Ascending aorta (tissue), 2 donors: ENCODE data around the gene CCDC102B. TPM values are rescaled to one million over a fixed set of nuclear protein-coding genes. Genes with fewer than 3 reads are reported as not detected.

ENCODE experiments used
- DNase-seq, 2 donors: peaks; one replicate each; pipeline ENCODE4 v3.0.0-alpha.2; 2019; ENCODE audit warnings: low spot score in 2 of 2
- H3K27ac ChIP-seq, 2 donors: fragments of 200-600 bp; sonication (generic); one replicate each; pipeline ENCODE4 v1.5.1; 2016 to 2017; ENCODE audit warnings: mild to moderate bottlenecking in 1 of 2
- H3K27me3 ChIP-seq: fragments of 200-600 bp; sonication (generic); one replicate; pipeline ENCODE4 v1.5.1; 2017
- H3K36me3 ChIP-seq, 2 donors: fragments of 200-600 bp; sonication (generic); one replicate each; pipeline ENCODE4 v1.5.1; 2016
- H3K4me1 ChIP-seq, 2 donors: fragments of 200-600 bp; sonication (generic); one replicate each; pipeline ENCODE4 v1.5.1; 2016 to 2017; ENCODE audit warnings: mild to moderate bottlenecking in 1 of 2
- H3K4me3 ChIP-seq, 2 donors: fragments of 200-600 bp; sonication (generic); one replicate each; pipeline ENCODE4 v1.5.1; 2016 to 2017; ENCODE audit warnings: mild to moderate bottlenecking in 1 of 2
- H3K9me3 ChIP-seq, 2 donors: fragments of 200-600 bp; sonication (generic); one replicate each; pipeline ENCODE4 v1.5.1; 2016
- CTCF ChIP-seq, 3 experiments: fragments of 200-600 bp in 2 of 3; fragments of 450-650 bp in 1 of 3; sonication (generic) in 2 of 3; IDR thresholded peaks; one replicate each; pipeline ENCODE4 v1.5.1; 2016 to 2019; ENCODE audit warnings: antibody characterized with exemption in 3 of 3, mild to moderate bottlenecking in 1 of 3, moderate library complexity in 1 of 3
- intact Hi-C: fragments of 100-400 bp; cut with DNase I; formaldehyde crosslinking; loops from one replicate; pipeline ENCODE4 v1.15.1; 2023
- total RNA-seq: library from RNA; depleted of rRNA; stranded (reverse); fragments of >200 nt; gene quantifications from one replicate; pipeline ENCODE4 v1.1.0, GENCODE V29; 2016

The CCDC102B gene
- total RNA-seq, 1 donor from 2014 or later = 3.3 TPM

DNA sequence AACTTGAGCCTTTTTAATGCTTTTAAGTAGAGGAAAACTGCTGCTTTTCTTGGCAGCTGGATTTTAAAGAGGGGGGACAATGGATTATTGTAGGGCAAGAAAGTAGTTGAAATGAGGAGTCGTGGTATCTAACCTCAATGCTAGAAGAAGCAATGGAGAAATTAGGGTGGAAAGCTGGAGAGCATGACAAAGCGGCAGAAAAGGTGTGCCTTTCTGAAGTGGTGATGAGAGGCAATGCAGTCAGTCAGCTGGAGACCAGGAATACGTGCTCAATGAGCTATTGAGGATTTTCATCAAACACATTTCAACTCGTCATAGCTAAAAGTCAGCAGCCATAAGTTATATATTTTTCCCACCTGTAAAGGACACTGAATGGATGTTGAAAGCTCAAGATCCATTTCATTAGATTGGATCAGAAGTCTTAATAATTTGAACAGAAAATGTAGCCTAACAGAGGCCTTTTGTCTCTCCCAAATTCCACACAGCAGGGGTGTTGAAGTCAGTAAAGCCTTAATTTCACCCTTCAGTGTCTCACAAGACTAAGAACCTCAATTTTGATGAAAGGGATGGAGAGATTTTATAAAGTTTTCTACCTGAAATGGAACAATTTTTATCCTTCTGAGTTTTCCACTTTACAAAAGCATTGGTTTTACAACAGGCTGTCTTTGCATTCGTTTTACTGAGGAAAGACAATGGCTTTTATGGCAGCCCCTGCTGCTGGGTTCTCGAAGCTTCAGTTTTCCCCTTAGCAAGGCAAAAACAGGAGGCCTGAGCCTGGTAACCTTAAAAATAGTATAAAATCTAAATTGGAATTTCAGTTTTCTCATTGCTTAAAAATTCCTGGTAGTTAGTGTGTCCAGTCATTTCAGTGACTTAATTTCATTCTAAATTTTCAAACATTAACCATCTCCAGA, 131.1 kb downstream of the CCDC102B start:
- intact Hi-C loops = no loop called here
- no peaks in the 10 kb centered on the region for H3K4me1 ChIP-seq
- no peak for TF ChIP-seq CTCF (IDR thresholded peaks at IDR 0.05)
- no peaks in the 10 kb centered on the region for H3K36me3 ChIP-seq
- no peaks in the 10 kb centered on the region for H3K27me3 ChIP-seq
- H3K4me3 ChIP-seq = no peak overlapping the region
- H3K9me3 ChIP-seq = no peaks in the 10 kb centered on the region
- DNase-seq = no peak
- no peak overlapping the region for H3K27ac ChIP-seq

DNA sequence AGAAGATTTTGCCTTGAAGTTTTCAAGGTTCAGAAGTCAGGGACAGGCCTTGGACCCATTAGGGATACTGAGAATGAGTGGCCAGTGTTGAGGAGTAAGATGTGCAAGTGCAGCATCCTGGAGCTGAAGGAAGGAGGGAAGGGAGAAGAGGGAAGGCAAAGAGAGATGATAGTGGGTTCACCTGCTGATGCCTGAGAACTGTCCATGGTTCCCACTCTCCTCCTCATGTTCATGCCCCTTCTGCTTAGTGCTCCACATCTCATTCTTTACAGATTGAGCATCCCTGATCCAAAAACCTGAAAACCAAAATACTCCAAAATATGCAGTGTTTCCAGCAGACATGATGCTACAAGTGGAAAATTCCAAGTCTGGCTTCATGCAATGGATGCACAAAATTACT, 137.8 kb downstream of the CCDC102B start:
- Histone ChIP-seq H3K27me3 (no peaks in the 10 kb centered on the region), H3K27ac (no peak overlapping the region), H3K4me1 (no peaks in the 10 kb centered on the region), H3K4me3 (no peak overlapping the region), H3K9me3 (no peaks in the 10 kb centered on the region), H3K36me3 (no peaks in the 10 kb centered on the region)
- no peak for TF ChIP-seq CTCF (IDR thresholded peaks at IDR 0.05)
- DNase-seq = no peak
- intact Hi-C loops = no loop called here

- no peaks in the 10 kb centered on the region for H3K4me1 ChIP-seq
- intact Hi-C loops = no loop called here
- H3K36me3 ChIP-seq = no peaks in the 10 kb centered on the region
- no peaks in the 10 kb centered on the region for H3K27me3 ChIP-seq
- H3K4me3 ChIP-seq = no peak overlapping the region
- H3K9me3 ChIP-seq = no peaks in the 10 kb centered on the region
- DNase-seq = no peak
- TF ChIP-seq CTCF (IDR thresholded peaks at IDR 0.05) = no peak
- no peak overlapping the region for H3K27ac ChIP-seq
Observed at GRCh38 chr18:68937029-68937599, 139.2 kb downstream of the CCDC102B start.

GRCh38 chr18:68940039-68940438, 142.2 kb downstream of the CCDC102B start:
- Histone ChIP-seq H3K27me3 (no peaks in the 10 kb centered on the region), H3K9me3 (no peaks in the 10 kb centered on the region), H3K4me3 (no peak overlapping the region), H3K36me3 (no peaks in the 10 kb centered on the region), H3K27ac (no peak overlapping the region), H3K4me1 (no peaks in the 10 kb centered on the region)
- intact Hi-C loops = no loop called here
- no peak for TF ChIP-seq CTCF (IDR thresholded peaks at IDR 0.05)
- DNase-seq = no peak

DNA sequence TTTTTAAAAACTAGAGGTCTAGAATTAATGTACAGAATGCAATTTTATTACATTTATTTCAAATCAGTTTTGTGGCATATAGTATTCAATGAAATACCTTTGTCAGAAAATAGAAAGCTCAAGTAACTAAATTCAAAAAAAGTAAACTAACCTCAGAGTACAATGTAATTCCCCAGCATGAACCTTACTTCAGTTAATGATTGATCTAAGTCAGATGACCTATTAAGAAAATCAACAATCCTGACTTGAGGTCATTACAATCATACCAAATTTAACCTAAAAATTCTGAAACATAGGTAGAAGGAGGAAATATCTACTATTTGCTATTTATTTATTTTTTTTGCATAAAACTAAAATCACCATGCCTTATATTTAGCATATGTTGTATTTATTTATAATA, 142.9 kb downstream of the CCDC102B start:
- no peaks in the 10 kb centered on the region for H3K36me3 ChIP-seq
- H3K4me1 ChIP-seq = no peaks in the 10 kb centered on the region
- TF ChIP-seq CTCF (IDR thresholded peaks at IDR 0.05) = no peak
- DNase-seq = no peak
- intact Hi-C loops = no loop called here
- no peaks in the 10 kb centered on the region for H3K9me3 ChIP-seq
- no peaks in the 10 kb centered on the region for H3K27me3 ChIP-seq
- no peak overlapping the region for H3K4me3 ChIP-seq
- no peak overlapping the region for H3K27ac ChIP-seq
